Fibroblast of pulmonary artery (primary cell): ENCODE measurements around the gene MUC4.
"Not testable (repeated sequence)": the region's sequence is repeated elsewhere in the genome, so short reads cannot be mapped to it uniquely, and the experiment has no call there.

ENCODE experiments used
- DNase-seq: peaks from one replicate; pipeline ENCODE4 v3.0.0-alpha.2; 2010; ENCODE audit warnings: low read depth
- H3K4me3 ChIP-seq: replicated peaks from 2 replicates; pipeline ENCODE4 v1.5.1; 2011; ENCODE audit warnings: low read depth, mild to moderate bottlenecking, control low read depth, low read length, moderate library complexity
- CTCF ChIP-seq: IDR thresholded peaks from 2 replicates; pipeline ENCODE4 v1.5.1; 2011; ENCODE audit warnings: mild to moderate bottlenecking, control low read depth, low read length, inconsistent platforms; ENCODE audit errors: missing control alignments

MUC4 gene

GRCh38 chr3:195771646-195772300, 40.0 kb downstream of the MUC4 start:
- no peak overlapping the region for H3K4me3 ChIP-seq
- no peak for DNase-seq
- TF ChIP-seq CTCF, result no peak

- not testable (repeated sequence) for DNase-seq, H3K4me3 ChIP-seq
Measured at GRCh38 chr3:195770841-195771645, 40.7 kb downstream of the MUC4 start.

GRCh38 chr3:195770081-195770840, 41.5 kb downstream of the MUC4 start:
- no peak for TF ChIP-seq CTCF
- DNase-seq, result no peak
- H3K4me3 ChIP-seq, result no peak overlapping the region

- H3K4me3 ChIP-seq, result no peak overlapping the region
- no peak for TF ChIP-seq CTCF
- DNase-seq, result no peak
Measured at GRCh38 chr3:195769551-195769950, 42.2 kb downstream of the MUC4 start.

GRCh38 chr3:195768831-195769303, 42.9 kb downstream of the MUC4 start:
- DNase-seq, result no peak
- no peak overlapping the region for H3K4me3 ChIP-seq
- no peak for TF ChIP-seq CTCF

GRCh38 chr3:195768414-195768813, 43.3 kb downstream of the MUC4 start:
- TF ChIP-seq CTCF, result no peak
- H3K4me3 ChIP-seq, result no peak overlapping the region
- no peak for DNase-seq

- no peak for TF ChIP-seq CTCF
- no peak for DNase-seq
- H3K4me3 ChIP-seq, result no peak overlapping the region
Measured at GRCh38 chr3:195767792-195768191, 43.9 kb downstream of the MUC4 start.
